ENCODE results near the gene LSM14B.
A peak's percentile ranks its signal among the peaks of the same experiment; 100 is the strongest.

LSM14B gene

DNA sequence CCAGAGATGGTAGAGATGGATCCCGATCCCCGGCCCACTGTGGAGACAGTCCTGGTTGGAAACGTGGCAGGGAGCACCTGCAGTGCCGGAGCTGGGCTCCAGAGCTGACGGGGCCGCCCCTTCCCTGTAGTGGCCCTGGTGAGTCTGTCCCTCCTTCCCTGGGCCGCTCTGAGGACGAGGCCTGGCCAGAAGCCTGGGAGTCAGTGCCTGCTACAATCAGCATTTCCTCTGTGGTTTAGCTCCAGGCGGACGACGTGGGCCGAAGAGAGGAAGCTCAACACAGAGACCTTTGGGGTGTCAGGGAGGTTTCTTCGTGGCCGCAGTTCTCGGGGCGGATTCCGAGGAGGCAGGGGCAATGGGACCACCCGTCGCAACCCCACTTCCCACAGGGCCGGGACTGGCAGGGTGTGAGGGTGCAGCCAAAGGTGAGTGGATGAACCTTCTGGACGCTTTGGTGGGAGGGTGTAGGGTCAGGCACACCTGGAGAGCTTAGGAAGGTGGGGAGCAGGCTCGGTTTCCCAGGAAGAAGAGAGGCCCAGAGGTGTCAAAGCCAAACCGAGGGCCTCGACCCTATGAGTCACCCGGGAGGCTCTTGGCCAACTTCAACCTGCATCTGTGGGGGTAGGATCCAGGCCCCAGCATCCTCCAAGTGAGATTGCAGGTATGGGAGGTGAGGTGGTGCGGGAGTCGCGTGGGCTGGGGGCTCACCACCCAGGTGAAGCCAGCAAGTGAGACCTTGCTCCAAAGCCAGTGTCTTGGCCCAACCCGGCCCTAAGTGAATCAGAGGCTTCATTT is 11.0 kb downstream of the LSM14B start:
- no peak for DNase-seq (ENCODE audit: low spot score)

DNA sequence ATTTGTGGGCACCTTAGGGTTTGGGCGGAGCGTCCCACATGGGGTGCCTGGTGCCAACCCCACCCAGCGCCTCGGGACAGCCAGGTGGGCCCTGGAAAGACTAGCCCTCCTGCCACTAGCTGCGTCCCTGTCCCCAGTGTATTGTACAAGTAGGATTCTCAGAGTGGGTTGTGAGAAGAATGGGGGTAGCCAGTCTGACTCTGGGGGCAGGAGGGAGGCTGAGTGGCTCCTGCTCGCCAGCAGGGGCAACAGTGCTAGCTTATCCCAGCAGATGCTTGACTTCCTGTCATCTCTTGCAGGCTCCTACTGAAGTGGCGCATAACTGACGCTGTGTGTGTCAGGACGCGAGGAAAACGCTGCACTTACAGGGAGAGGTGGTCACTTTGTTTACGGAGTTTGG is 11.6 kb downstream of the LSM14B start:
- no peak for DNase-seq (ENCODE audit: low spot score)

DNA sequence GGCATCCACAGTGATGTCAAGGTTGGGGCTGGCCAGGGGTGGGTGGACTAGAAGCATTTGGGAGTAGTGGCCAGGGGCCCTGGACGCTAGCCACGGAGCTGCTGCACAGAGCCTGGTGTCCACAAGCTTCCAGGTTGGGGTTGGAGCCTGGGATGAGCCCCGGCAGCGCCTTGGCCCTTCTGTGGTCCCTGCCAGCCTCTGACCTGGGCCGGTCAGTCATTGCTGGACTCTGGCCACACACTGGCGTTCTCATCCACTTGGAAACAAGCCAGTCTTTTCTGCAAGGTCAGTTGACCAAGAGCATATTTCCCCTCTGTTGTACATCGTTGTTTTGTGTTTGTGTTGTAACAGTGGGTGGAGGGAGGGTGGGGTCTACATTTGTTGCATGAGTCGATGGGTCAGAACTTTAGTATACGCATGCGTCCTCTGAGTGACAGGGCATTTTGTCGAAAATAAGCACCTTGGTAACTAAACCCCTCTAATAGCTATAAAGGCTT is 12.5 kb downstream of the LSM14B start:
- no peak for DNase-seq (ENCODE audit: low spot score)

DNA sequence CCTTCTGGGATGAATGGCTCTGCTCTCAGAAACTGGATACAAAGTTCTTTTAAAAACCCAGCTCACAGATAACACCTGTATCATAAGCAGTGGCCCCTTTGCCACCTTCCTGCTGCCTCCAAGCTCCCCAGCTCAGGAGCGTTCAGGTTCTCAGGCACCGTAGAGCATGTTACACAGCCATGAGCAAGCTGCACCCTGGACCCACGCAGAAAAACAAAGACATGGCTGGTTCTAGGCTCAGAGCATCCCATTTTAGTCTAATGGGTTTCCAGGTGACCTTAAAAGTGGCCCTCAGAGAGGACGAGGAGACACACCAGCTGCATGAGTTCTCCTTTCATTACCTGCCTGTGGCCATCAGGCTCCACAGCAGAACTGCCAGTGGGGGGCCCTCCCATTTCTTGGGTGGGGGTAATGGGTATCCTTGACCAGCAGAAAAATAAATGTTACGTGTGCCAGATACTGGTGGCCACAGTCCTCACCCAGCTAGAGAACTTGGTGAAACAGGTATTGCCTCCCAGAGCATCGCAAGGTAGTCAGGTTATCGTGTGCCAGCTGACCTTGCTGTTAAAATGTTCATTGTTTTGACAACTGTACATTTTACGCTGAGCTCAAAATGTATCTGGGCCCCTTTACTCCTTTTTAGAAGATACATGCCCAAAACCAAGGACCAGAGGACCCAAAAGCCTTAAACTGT is 13.4 kb downstream of the LSM14B start:
- DNase-seq (ENCODE audit: low spot score): no peak

DNA sequence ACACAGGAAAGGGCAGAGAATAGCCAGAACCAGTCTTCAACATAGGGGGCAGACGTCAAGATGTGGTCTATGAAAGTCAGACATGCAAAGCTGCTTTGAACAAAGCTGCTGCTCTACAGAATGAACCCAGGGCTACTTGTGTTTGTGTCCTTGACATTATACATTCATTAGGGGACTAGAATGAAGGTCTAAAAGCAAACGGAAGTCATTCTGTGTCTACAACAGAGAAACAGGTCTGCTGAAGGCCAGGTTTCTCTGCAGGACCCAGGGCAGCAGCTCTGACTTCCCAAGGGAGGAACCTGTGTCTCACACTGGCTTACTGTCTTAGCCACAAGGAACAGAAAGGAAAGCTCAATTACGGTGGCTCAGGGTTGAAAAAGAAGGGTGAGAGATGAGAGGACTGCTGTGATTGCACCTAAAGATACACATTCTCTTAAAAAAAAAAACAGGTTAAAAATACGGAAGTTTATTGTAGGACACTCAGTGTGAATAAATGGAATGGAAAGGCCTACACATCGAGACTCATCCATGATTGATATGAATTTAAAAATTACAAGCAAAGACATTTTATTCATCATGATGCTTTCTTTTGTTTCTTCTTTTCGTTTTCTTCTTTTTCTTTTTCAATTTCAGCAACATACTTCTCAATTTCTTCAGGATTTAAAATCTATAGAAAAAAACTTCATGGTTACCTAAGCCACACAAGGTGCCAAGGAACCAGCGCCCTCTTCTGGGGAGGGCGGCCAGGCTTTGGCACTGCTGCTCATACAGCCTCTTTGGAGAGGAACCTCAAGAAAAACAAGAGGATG is 14.2 kb downstream of the LSM14B start:
- DNase-seq (ENCODE audit: low spot score): peak; percentile 70

DNA sequence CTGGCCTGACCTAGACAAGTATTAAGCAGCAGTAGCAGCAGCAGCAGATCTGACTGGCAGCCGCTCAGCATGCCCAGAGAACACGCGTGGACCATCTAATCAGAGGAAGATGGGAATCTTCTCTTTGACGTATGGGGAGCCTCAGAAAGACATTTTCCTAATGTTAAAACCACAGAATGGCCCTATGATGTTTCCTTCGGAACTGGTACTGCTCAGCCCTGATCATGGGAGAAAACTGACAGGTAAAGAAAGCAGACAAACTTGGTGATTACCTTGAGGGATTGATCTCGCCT is 14.8 kb downstream of the LSM14B start:
- no peak for DNase-seq (ENCODE audit: low spot score)

DNA sequence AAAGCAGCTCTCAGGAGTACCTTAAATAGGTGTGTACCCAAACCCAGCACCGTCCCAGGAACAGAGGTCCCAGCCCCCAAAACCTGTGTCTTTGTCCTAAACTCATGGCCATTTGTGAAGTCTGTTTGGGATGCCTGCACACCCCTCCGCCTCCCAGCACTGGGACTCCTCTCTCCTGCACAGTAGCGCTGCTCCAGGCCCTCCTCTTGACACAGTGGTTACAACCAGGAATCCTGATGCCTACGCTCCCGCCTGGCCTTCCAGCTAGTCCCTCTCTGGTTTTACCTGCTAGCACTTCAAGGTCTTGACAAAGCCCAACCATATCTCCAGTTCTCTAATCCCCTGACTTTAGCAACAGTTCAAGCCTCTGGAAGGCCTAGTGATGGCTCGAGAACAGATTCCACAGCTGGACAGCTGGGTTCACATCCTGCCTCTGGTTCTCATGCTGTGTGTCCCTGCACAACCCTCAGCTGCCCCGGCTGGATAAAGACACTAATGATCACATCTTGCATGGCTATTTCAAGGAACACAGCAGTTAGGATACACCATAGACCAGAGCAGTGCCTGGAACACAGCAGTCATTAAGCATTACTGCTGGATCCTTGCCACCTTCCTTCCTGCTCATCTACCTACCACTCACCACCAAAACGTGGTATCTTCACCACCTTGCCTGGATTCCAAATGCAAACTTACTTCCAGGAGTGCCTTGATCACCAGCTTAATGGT is 15.4 kb downstream of the LSM14B start:
- no peak for DNase-seq (ENCODE audit: low spot score)

DNA sequence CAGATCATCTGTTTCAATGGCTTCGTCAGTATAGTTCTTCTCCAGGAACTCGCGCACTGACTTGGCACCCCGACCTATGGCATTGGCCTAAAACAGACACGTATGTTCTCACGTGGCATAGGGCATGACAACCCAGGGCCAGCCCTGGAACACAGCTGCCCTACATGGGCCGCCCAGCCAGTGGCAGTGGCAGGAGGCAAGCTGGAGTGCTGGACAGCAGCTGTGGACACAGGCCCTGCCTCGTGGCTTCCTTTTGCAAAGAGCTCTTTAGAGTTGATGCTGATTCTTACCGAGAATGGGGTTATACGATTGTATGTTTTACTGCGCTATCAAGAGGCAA is 15.9 kb downstream of the LSM14B start:
- DNase-seq (ENCODE audit: low spot score): no peak

DNA sequence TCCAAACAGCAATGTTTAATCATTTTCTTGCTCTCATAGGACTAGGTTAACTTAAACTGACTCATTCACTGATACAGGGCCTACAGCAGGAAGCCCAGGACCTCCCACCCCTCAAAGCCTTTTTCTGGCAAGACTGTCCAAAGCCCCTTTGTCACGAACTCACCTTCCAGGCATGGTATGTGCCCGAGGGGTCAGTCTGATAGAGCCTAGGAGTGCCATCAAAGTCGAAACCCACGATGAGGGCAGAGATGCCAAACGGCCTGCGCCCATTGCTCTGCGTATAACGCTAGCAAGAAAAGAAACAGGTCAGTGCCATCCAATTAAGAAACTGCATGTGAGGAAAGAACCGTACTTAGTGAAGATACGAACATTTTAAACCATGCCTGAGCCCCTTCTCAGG is 16.6 kb downstream of the LSM14B start:
- no peak for DNase-seq (ENCODE audit: low spot score)

DNA sequence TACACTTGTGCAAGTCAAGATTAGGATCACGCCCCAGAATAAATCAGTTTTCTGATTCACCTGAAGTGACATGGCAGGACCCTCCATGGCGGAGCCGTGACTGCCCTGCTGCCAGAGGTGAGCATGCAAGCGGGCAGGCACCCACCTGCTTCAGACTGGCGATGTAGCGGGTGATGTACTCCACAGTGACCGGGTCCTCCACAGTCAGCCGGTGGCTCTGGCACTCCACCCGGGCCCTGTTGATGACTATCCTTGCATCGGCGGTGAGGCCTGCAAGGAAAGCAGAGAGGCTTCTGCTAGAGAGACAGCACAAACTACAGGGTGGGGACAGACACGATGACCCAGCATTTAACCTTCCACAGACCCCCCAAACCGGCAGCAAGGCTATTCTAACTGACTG is 17.4 kb downstream of the LSM14B start:
- DNase-seq (ENCODE audit: low spot score): no peak

DNA sequence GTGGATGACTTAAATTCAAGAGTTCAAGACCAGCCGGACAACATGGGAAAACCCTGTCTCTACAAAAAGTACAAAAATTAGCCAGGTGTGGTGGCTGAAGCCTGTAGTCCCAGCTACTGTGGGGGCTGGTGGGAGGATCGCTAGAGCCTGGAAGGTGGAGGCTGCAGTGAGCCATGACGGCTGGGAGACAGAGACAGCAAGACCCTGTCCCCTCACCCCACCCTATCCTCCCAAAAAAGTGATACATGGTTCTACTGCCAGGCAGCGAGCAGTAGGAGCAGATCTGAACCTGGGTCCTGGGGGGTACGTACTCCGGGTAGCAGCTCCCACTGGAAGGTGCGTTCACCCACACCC is 18.7 kb downstream of the LSM14B start:
- no peak for DNase-seq (ENCODE audit: low spot score)

DNA sequence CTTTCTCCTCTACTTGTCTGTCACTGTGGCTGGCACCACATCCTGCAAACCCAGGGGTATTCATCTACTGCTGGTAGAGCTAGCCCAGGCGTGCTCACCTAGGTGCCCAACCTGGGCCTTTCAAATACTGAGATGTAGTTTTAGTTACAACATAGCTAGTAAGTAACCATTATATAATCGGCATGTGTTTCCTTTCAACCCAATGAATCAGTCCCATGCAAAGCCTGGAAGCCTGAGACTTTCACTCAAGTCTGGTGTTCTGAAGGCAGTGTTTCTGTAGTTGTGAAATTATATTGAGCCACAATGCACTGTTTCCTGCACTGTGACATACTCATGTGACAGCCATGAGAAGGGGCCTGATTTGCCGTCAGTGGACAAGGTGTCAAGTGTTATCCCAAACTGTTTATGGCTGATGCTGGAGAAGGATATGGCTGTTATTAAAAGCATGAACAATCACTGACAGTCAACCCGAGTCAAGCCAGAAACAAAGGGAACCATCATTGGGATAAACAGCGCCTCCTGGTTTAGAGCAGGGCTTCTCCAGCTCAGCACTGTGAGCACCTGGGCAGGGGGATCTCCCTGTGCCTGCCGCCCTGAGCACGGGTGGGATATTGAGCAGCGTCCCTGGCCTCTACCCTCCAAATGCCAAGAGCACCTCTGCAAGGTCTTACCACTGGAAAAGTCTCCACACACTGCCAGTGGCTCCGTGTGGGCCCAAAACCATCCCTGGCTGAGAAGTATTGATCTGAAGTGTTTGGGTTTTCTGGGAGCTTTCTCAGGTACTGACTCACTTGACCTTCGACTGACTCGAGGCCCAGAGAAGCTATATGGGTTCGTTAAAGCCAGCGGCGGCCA is 19.3 kb downstream of the LSM14B start:
- peak; percentile 19 for DNase-seq (ENCODE audit: low spot score)

DNA sequence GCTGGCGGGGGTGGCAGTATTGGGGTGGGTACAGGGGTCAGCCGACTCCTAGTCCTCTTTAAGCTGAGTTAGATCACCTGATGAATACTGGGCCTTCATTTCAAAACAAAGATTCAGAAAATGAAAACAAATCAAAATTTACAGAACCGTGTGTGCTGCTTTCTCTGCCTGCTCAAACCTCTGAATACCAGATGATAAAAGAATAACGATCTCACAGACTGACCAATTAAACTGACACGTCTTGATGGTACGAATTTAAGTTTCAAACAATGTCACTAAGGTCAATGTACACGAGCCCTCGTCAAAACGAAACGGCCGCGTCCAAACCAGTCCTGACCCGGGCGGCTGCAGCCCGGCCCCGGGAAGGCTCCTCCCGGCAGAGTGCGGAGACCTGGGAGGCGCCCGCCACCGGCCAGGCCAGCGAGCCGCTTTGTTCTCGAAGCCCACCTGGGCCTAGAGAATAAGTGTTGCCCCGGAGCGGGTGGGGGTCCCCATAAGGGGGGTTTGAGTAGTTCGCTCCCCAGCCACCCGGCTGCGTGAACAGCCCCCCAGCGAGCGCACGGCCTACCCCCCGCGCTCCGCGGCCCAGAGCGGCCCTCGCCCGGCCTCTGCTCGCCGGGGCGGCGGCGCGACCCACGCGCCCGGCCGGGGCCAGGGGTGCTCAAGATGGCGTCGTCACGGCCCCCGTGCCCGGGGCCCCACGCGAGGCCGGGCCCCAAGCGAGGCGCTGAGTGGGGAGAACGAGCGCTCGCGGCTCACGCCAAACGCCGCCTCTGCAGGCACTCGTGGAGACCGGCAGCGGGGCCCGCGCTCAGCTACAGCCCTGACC is 20.2 kb downstream of the LSM14B start:
- DNase-seq (ENCODE audit: low spot score): peak; percentile 13

DNA sequence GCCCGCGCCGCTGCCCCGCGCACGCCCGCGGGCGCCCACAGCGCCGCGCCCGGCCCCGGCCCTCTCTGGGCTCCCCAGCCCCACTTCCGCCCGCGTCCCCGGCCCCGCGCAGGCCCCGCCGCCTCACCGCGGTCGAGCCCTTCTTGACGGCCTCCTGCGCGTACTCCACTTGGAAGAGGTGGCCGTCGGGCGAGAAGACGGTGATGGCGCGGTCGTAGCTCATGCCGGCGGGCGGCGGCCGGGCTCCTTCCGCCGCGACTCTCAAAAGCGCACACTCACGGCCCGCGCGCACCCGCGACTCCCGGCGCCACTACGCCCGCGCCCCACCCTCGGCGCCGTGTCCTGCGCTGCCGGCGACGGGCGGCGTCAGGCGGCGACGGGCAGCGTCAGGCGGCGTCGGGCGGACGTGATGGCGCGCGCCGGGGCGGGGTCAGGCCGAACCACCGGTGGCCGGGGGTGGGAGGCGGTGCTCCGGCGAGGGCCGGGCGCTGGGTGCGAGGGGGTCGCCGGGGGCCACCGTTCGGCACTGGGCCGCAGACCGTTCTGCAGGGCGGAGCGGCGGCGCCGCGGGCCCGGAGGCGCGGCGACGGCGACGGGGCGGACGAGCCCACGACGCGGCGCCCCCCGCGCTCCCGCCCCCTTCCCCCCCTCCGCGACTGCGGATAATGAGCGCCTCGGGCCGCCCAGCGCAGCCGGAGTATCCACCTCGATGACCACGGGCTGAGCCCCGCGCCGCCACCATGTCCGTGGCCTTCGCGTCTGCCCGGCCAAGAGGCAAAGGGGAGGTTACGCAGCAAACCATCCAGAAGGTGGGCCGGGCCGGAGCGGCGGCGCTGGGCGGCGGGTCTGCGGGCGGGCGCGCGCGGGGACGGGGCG is 21.0 kb downstream of the LSM14B start, which contains the start of the genes PSMA7 and SS18L1:
TSS of gene PSMA7 (minus strand) at position 314 of the 876 bp plus-strand sequence. CDS start at position 223, 91 bp downstream.
TSS of gene SS18L1 (plus strand) at position 689 of the 876 bp plus-strand sequence. CDS start at position 741, 52 bp downstream.
- DNase-seq (ENCODE audit: low spot score): peak; percentile 94

DNA sequence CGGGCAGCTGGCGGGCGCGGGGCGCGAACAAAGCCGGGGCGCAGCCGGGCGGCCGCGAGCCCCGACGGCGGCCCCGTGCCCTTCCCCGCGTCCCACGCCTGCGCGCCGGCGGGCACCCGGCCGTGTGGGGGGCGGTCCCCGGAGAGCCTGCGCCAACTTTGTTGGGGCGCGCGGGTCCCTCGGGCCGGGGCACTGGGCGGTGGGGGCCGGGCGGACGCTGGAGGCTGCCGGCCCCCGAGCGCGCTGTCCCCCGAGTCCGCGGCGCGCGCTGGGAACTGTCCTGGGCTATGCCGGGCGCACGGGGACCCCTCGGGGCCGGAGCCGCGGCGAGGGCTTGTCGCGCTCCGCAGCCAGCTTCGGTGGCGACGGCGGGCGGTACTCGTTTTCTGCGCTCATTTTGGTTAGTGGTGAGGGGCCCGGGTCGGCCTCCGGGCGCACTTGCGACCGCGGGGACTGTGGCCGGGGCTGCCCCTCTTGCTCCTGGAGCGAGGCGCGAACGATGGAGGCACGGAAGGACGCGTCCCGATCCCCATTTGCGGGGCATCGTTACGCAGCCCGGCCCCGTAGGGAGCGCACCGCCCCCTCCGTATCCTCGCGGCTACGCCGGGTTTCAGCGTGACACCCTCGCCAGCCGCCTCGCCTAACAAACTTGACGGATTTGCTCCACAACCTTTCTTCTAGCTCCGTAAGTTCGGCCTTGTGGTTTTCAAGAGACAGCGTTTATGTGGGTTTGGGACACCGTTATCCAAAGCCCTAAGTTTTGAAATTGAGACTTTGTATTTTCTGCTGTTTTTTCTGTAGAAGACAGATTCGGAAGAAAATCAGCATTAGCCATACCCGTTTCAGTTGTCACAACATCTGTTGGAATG is 21.9 kb downstream of the LSM14B start:
- peak; percentile 58 for DNase-seq (ENCODE audit: low spot score)

DNA sequence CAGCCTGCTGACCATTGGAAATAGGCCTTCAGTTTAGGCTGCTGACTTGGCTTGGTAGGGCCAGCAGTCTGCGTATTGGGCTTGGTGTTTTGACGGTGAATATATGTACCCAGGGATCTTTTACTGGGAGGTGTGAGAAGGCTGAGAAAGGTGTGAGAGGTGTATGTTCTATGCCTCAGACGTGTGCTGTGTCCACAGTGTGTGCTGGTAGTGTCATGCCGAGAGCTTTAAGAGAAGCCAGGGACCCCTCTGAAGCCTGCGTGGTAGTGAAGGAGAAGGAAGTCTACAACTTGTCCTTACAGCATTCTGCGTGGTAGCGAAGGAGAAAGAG is 23.4 kb downstream of the LSM14B start:
- no peak for DNase-seq (ENCODE audit: low spot score)

DNA sequence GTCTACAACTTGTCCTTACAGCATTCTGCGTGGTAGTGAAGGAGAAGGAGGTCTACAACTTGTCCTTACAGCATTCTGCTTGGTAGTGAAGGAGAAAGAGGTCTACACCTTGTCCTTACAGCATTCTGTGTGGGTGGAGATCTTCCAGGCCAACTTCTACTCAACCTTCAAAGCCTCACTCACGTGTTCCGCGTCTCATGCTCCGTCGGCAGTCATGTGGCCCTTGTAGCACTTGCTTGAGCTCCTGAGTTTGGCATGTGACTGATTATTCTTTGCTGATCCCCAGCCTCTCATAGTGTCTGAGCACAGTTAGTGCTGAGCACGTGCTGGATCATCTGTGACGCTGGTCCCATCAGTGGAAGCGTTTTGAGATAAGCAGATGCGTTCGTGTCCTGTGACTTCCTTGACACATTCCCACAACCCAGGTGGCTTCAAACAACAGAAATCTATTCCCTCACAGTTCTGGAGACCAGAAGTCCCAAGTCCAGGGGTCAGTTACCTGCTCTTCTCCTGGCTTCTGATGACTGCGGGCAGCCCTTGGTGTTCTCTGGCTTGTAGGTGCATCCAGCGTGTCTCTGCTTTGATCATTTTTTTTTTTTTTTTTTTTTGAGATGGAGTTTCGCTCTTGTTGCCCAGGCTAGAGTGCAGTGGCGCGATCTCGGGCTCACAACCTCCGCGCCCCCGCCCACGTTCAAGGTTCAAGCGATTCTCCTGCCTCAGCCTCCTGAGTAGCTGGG is 23.9 kb downstream of the LSM14B start:
- peak; percentile 32 for DNase-seq (ENCODE audit: low spot score)

DNA sequence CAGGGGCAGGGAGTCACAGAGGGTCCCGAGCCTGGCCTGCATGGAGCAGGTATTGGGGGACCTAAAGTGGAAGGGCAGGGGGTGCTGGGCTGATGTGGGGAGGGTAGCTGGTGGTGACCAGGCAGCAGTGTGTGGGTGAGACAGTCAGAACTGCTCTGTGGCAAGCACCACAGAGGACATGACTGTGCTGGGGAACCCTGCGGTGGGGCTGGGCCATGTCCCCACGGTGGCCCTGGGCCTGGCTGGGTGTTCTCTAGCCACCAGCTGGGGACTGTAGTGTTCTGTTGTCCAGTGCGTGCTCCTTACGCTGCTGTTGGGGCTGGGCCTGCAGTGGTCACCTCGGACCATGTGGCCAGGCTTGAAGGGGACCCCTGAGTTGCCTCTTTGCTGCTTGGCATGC is 24.9 kb downstream of the LSM14B start:
- no peak for DNase-seq (ENCODE audit: low spot score)

Data from hematopoietic multipotent progenitor cell treated with erythropoietin and hydrocortisone succinate and interleukin-3 and kit ligand, for 15 days (in vitro differentiated cells).